GM18868 (cell line): ENCODE measurements around the gene CMTM4.
"Not testable (repeated sequence)": the region's sequence is repeated elsewhere in the genome, so short reads cannot be mapped to it uniquely, and the experiment has no call there.

ENCODE experiments used
- ATAC-seq: cut with Tn5 transposase; IDR thresholded peaks from one replicate; pipeline ENCODE4 v1.9.1; 2021; ENCODE audit warnings: mild to moderate bottlenecking, moderate library complexity; ENCODE audit not compliant: unreplicated experiment

Gene CMTM4

GRCh38 chr16:66649167-66649566, 47.4 kb downstream of the CMTM4 start:
- no peak for ATAC-seq

GRCh38 chr16:66647866-66648265, 48.7 kb downstream of the CMTM4 start:
- ATAC-seq = no peak

GRCh38 chr16:66641387-66641786, 55.2 kb downstream of the CMTM4 start:
- no peak for ATAC-seq

- no peak for ATAC-seq
Measured at GRCh38 chr16:66640724-66641314, 55.7 kb downstream of the CMTM4 start.

GRCh38 chr16:66639091-66639885, 57.3 kb downstream of the CMTM4 start:
- no peak for ATAC-seq

- no peak for ATAC-seq
Measured at GRCh38 chr16:66637806-66638205, 58.7 kb downstream of the CMTM4 start.

- no peak for ATAC-seq
Measured at GRCh38 chr16:66636199-66636598, 60.3 kb downstream of the CMTM4 start.

- no peak for ATAC-seq
Measured at GRCh38 chr16:66635406-66635805, 61.1 kb downstream of the CMTM4 start.

- no peak for ATAC-seq
Measured at GRCh38 chr16:66634527-66635196, 61.9 kb downstream of the CMTM4 start.

GRCh38 chr16:66631558-66631957, 65.0 kb downstream of the CMTM4 start:
- not testable (repeated sequence) for ATAC-seq

GRCh38 chr16:66630561-66631260, 65.8 kb downstream of the CMTM4 start:
- not testable (repeated sequence) for ATAC-seq

- ATAC-seq = no peak
Measured at GRCh38 chr16:66629856-66630255, 66.7 kb downstream of the CMTM4 start.

- not testable (repeated sequence) for ATAC-seq
Measured at GRCh38 chr16:66627611-66628378, 68.7 kb downstream of the CMTM4 start.

- ATAC-seq = no peak
Measured at GRCh38 chr16:66623755-66624154, 72.8 kb downstream of the CMTM4 start.

- no peak for ATAC-seq
Measured at GRCh38 chr16:66622863-66623262, 73.7 kb downstream of the CMTM4 start.

GRCh38 chr16:66621973-66622372, 74.6 kb downstream of the CMTM4 start:
- no peak for ATAC-seq

GRCh38 chr16:66620429-66620795, 76.1 kb downstream of the CMTM4 start:
- no peak for ATAC-seq

- no peak for ATAC-seq
Measured at GRCh38 chr16:66619534-66620428, 76.8 kb downstream of the CMTM4 start.

- no peak for ATAC-seq
Measured at GRCh38 chr16:66618588-66619375, 77.8 kb downstream of the CMTM4 start.
